Hepatocyte (in vitro differentiated cells): ENCODE results near the gene ZNF462. TPM values are rescaled to one million over a fixed set of nuclear protein-coding genes. Genes with fewer than 3 reads are reported as not detected.

Source experiments
- DNase-seq: peaks from one replicate; pipeline ENCODE4 v3.0.0-alpha.2; 2016; ENCODE audit warnings: low spot score
- H2AFZ ChIP-seq: fragments of 200-600 bp; sonication (generic); 2 replicates; pipeline ENCODE4 v1.6.0; 2016; ENCODE audit warnings: antibody characterized with exemption, mild to moderate bottlenecking
- H3K27ac ChIP-seq: fragments of 200-600 bp; sonication (generic); 2 replicates; pipeline ENCODE4 v1.5.1; 2016; ENCODE audit warnings: mild to moderate bottlenecking
- H3K27me3 ChIP-seq: fragments of 200-600 bp; sonication (generic); 2 replicates; pipeline ENCODE4 v1.6.1; 2016
- H3K36me3 ChIP-seq: fragments of 200-600 bp; sonication (generic); replicated peaks from 2 replicates; pipeline ENCODE4 v1.5.1; 2016; ENCODE audit warnings: low read depth; ENCODE audit not compliant: insufficient read depth
- H3K4me1 ChIP-seq: fragments of 200-600 bp; sonication (generic); 2 replicates; pipeline ENCODE4 v1.5.1; 2016; ENCODE audit warnings: mild to moderate bottlenecking, moderate library complexity; ENCODE audit not compliant: insufficient read depth
- H3K4me2 ChIP-seq: fragments of 200-600 bp; sonication (generic); 2 replicates; pipeline ENCODE4 v1.6.0; 2016
- H3K4me3 ChIP-seq: fragments of 200-600 bp; sonication (generic); 2 replicates; pipeline ENCODE4 v1.5.1; 2016; ENCODE audit warnings: mild to moderate bottlenecking
- H3K79me2 ChIP-seq: fragments of 200-600 bp; sonication (generic); 2 replicates; pipeline ENCODE4 v1.6.0; 2017; ENCODE audit warnings: mild to moderate bottlenecking
- H3K9me2 ChIP-seq: fragments of 200-600 bp; sonication (generic); replicated peaks from 2 replicates; pipeline ENCODE4 v1.6.0; 2017; ENCODE audit warnings: mild to moderate bottlenecking; ENCODE audit not compliant: insufficient read depth
- H3K9me3 ChIP-seq: fragments of 200-600 bp; sonication (generic); 2 replicates; pipeline ENCODE4 v1.5.1; 2016; ENCODE audit warnings: low read depth, mild to moderate bottlenecking
- H4K20me1 ChIP-seq: fragments of 200-600 bp; sonication (generic); 2 replicates; pipeline ENCODE4 v1.6.0; 2016; ENCODE audit warnings: mild to moderate bottlenecking; ENCODE audit not compliant: insufficient read depth, poor library complexity, severe bottlenecking
- EZH2 ChIP-seq: fragments of 200-600 bp; sonication (generic); IDR thresholded peaks from 2 replicates; pipeline ENCODE4 v1.6.1; 2016; ENCODE audit warnings: antibody characterized with exemption, mild to moderate bottlenecking, borderline replicate concordance
- EZH2phosphoT487 ChIP-seq: fragments of 200-600 bp; sonication (generic); IDR thresholded peaks from one replicate; pipeline ENCODE4 v1.6.1; 2018; ENCODE audit warnings: antibody characterized with exemption, mild to moderate bottlenecking, low read depth, moderate library complexity; ENCODE audit not compliant: unreplicated experiment, severe bottlenecking
- WGBS: methylation state at CpG from one replicate; pipeline ENCODE4 v1.1.6; 2016; ENCODE audit warnings: low lambda C conversion rate; ENCODE audit errors: missing lambda C conversion rate; 5-methylcytosine and 5-hydroxymethylcytosine counted together
- polyA plus RNA-seq: library from polyadenylated mRNA; unstranded; fragments of >200 nt; fragmentation: Nextera tagmentation; extraction: Ambion mirVana; gene quantifications from 2 replicates; pipeline ENCODE4 v1.2.1, GENCODE V29; 2016
- total RNA-seq: library from RNA; depleted of rRNA; stranded (reverse); fragments of >200 nt; gene quantifications from 2 replicates; pipeline ENCODE4 v1.2.3, GENCODE V29; 2014
- TF ChIP-seq, protein P1 (sequence below): fragments of 200-600 bp; sonication (generic); IDR thresholded peaks from 2 replicates; pipeline ENCODE4 v1.5.1; 2016; ENCODE audit warnings: antibody characterized with exemption, mild to moderate bottlenecking; ENCODE audit not compliant: poor library complexity

Gene ZNF462
- total and polyA plus RNA-seq, 2 experiments from 2014 or later, result 7.8 to 27.5 TPM

DNA sequence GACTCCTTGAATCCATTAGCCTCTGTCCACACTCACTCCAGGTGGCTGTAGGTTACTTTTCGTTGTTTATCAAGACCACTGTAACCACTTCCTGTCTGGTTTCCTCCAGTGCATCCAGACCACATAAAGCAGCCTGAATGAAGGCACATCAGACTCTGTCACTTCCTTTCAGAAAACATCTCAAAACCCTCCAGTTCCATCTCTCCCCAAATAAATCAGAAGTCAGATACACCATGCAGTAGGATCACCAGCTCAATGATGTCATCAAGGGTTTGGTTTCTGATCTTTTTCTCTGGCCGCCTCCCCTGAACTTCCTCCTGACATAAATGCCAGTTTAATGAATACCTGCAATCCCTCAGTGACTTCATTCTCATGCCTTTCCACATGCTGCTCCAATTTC, 161.2 kb downstream of the ZNF462 start:
- Histone ChIP-seq H3K27ac (no peak overlapping the region), H3K4me2 (no peak overlapping the region), H3K9me2 (no peaks in the 10 kb centered on the region), H3K27me3 (no peaks in the 10 kb centered on the region), H3K36me3 (no peaks in the 10 kb centered on the region), H4K20me1 (no peaks in the 10 kb centered on the region), H3K4me1 (peaks cover 3% of the 10 kb centered on the region), H3K79me2 (no peaks in the 10 kb centered on the region), H3K4me3 (no peak overlapping the region), H2AFZ (no peak overlapping the region), H3K9me3 (no peaks in the 10 kb centered on the region)
- WGBS, result 68% methylated on average over 2 of the region's 2 CpGs
- no peak for DNase-seq
- TF ChIP-seq EZH2, result no peak
- TF ChIP-seq, protein P1, sequence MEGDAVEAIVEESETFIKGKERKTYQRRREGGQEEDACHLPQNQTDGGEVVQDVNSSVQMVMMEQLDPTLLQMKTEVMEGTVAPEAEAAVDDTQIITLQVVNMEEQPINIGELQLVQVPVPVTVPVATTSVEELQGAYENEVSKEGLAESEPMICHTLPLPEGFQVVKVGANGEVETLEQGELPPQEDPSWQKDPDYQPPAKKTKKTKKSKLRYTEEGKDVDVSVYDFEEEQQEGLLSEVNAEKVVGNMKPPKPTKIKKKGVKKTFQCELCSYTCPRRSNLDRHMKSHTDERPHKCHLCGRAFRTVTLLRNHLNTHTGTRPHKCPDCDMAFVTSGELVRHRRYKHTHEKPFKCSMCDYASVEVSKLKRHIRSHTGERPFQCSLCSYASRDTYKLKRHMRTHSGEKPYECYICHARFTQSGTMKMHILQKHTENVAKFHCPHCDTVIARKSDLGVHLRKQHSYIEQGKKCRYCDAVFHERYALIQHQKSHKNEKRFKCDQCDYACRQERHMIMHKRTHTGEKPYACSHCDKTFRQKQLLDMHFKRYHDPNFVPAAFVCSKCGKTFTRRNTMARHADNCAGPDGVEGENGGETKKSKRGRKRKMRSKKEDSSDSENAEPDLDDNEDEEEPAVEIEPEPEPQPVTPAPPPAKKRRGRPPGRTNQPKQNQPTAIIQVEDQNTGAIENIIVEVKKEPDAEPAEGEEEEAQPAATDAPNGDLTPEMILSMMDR, result no peak
- TF ChIP-seq EZH2phosphoT487, result no peak

DNA sequence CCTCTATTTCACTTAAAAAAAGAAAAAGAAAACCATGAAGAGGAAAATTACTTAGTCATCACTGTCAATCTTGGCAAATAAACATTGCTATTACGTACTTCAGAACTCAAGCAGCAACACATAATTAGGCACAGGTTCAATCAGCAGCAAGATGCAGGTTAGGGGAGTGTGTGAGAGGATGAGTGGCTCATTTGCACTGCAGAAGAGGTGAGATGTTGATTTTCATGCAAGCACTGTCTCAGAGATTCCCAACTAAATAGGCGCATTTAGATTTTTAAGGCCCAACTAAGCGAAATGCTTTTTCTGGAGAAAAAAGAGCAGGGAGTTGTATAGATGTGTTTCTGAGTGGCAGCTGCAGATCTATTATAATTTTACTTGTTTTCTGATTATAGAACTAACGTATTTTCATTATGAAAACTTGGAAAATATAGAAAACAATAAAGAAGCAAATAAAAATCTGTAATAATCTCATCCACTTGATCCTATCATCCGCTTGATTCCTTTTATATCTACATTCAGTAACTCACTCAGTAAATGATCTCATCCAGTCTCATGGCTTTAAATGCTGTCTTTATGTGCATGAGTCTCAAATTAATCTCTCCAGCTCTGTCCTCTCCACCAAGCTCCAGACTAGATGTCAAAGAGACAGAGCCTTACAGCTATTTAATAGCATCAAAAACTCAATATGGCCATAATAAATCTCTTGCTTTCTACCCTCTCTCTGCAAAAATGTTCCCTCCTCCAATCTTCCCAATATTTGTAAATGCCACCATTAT, 162.5 kb downstream of the ZNF462 start:
- no peak for DNase-seq
- Histone ChIP-seq H3K4me2 (no peak overlapping the region), H4K20me1 (no peaks in the 10 kb centered on the region), H2AFZ (no peak overlapping the region), H3K79me2 (no peaks in the 10 kb centered on the region), H3K27me3 (no peaks in the 10 kb centered on the region), H3K4me3 (no peak overlapping the region), H3K27ac (no peak overlapping the region), H3K9me3 (no peaks in the 10 kb centered on the region), H3K36me3 (no peaks in the 10 kb centered on the region), H3K4me1 (no peaks in the 10 kb centered on the region), H3K9me2 (no peaks in the 10 kb centered on the region)
- no peak for TF ChIP-seq EZH2phosphoT487
- TF ChIP-seq, protein P1, result no peak
- no peak for TF ChIP-seq EZH2
- 90% methylated on average over 5 of the region's 5 CpGs for WGBS

DNA sequence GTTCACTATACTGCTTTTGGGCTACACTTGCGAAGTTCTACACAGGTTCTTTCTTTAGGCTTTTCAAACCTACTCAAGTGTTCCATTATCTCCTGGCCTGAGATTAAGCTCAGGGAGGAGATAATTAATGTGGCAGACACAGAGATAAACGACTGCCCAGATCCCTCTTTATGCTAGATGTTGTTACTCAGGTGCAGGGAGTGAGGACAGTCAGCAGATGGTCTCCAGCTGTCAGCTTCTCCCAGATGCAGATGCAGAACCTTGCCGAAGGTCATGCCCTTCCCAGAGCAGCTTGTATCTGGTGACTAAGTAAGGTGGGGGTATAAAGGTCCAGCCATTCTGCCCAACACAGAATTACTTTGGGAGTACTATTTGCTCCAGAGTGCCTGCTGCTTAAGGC, 166.2 kb downstream of the ZNF462 start:
- no peak for DNase-seq
- 39% methylated on average over 3 of the region's 3 CpGs for WGBS

More for the DNA sequence above, 166.2 kb downstream of the ZNF462 start:
- Histone ChIP-seq H3K4me1 (no peaks in the 10 kb centered on the region), H2AFZ (no peak overlapping the region), H3K27ac (no peak overlapping the region), H3K79me2 (no peaks in the 10 kb centered on the region), H3K27me3 (no peaks in the 10 kb centered on the region), H4K20me1 (no peaks in the 10 kb centered on the region), H3K4me2 (no peak overlapping the region), H3K9me2 (no peaks in the 10 kb centered on the region), H3K9me3 (no peaks in the 10 kb centered on the region), H3K4me3 (no peak overlapping the region), H3K36me3 (no peaks in the 10 kb centered on the region)
- TF ChIP-seq EZH2, result no peak
- TF ChIP-seq EZH2phosphoT487, result no peak
- TF ChIP-seq, protein P1, result no peak
